ENCODE data around the gene DDR2. TPM values are rescaled to one million over a fixed set of nuclear protein-coding genes. Genes with fewer than 3 reads are reported as not detected.

The DDR2 gene
- polyA plus RNA-seq, 3 donors = 19.1 to 23.1 (median 21.0) TPM

- DNase-seq (ENCODE audit: extremely low read depth in 1 of 11, low read depth in 9 of 11, low spot score in 4 of 11) = no peak
Measured at GRCh38 chr1:162663589-162664106, 31.4 kb downstream of the DDR2 start.

- DNase-seq (ENCODE audit: extremely low read depth in 1 of 11, low read depth in 9 of 11, low spot score in 4 of 11) = no peak
Measured at GRCh38 chr1:162666006-162666645, 33.9 kb downstream of the DDR2 start.

- no peak for DNase-seq (ENCODE audit: extremely low read depth in 1 of 11, low read depth in 9 of 11, low spot score in 4 of 11)
Measured at GRCh38 chr1:162667381-162668080, 35.3 kb downstream of the DDR2 start.

- DNase-seq (ENCODE audit: extremely low read depth in 1 of 11, low read depth in 9 of 11, low spot score in 4 of 11) = no peak
Measured at GRCh38 chr1:162670928-162671663, 38.8 kb downstream of the DDR2 start.

- DNase-seq (ENCODE audit: extremely low read depth in 1 of 11, low read depth in 9 of 11, low spot score in 4 of 11) = no peak
Measured at GRCh38 chr1:162671664-162672410, 39.6 kb downstream of the DDR2 start.

- no peak for DNase-seq (ENCODE audit: extremely low read depth in 1 of 11, low read depth in 9 of 11, low spot score in 4 of 11)
Measured at GRCh38 chr1:162672622-162673260, 40.5 kb downstream of the DDR2 start.

GRCh38 chr1:162674034-162674608, 41.9 kb downstream of the DDR2 start:
- DNase-seq (ENCODE audit: extremely low read depth in 1 of 11, low read depth in 9 of 11, low spot score in 4 of 11) = no peak

- no peak for DNase-seq (ENCODE audit: extremely low read depth in 1 of 11, low read depth in 9 of 11, low spot score in 4 of 11)
Measured at GRCh38 chr1:162676087-162676486, 43.8 kb downstream of the DDR2 start.

GRCh38 chr1:162676750-162677149, 44.5 kb downstream of the DDR2 start:
- DNase-seq (ENCODE audit: extremely low read depth in 1 of 11, low read depth in 9 of 11, low spot score in 4 of 11) = no peak

- no peak for DNase-seq (ENCODE audit: extremely low read depth in 1 of 11, low read depth in 9 of 11, low spot score in 4 of 11)
Measured at GRCh38 chr1:162677607-162678371, 45.5 kb downstream of the DDR2 start.

GRCh38 chr1:162678439-162678838, 46.2 kb downstream of the DDR2 start:
- no peak for DNase-seq (ENCODE audit: extremely low read depth in 1 of 11, low read depth in 9 of 11, low spot score in 4 of 11)

GRCh38 chr1:162679298-162679697, 47.0 kb downstream of the DDR2 start:
- no peak for DNase-seq (ENCODE audit: extremely low read depth in 1 of 11, low read depth in 9 of 11, low spot score in 4 of 11)

GRCh38 chr1:162680419-162681121, 48.3 kb downstream of the DDR2 start:
- no peak for DNase-seq (ENCODE audit: extremely low read depth in 1 of 11, low read depth in 9 of 11, low spot score in 4 of 11)

- no peak for DNase-seq (ENCODE audit: extremely low read depth in 1 of 11, low read depth in 9 of 11, low spot score in 4 of 11)
Measured at GRCh38 chr1:162681122-162681436, 48.8 kb downstream of the DDR2 start.

- DNase-seq (ENCODE audit: extremely low read depth in 1 of 11, low read depth in 9 of 11, low spot score in 4 of 11) = peak in 3 of 11 donors; percentile 15 to 31 (median 28)
Measured at GRCh38 chr1:162682013-162682419, 49.8 kb downstream of the DDR2 start.

GRCh38 chr1:162687870-162688269, 55.6 kb downstream of the DDR2 start:
- DNase-seq (ENCODE audit: extremely low read depth in 1 of 11, low read depth in 9 of 11, low spot score in 4 of 11) = no peak

- no peak for DNase-seq (ENCODE audit: extremely low read depth in 1 of 11, low read depth in 9 of 11, low spot score in 4 of 11)
Measured at GRCh38 chr1:162688521-162688920, 56.3 kb downstream of the DDR2 start.
